ENCODE measurements around the gene SLC26A9.

DNA sequence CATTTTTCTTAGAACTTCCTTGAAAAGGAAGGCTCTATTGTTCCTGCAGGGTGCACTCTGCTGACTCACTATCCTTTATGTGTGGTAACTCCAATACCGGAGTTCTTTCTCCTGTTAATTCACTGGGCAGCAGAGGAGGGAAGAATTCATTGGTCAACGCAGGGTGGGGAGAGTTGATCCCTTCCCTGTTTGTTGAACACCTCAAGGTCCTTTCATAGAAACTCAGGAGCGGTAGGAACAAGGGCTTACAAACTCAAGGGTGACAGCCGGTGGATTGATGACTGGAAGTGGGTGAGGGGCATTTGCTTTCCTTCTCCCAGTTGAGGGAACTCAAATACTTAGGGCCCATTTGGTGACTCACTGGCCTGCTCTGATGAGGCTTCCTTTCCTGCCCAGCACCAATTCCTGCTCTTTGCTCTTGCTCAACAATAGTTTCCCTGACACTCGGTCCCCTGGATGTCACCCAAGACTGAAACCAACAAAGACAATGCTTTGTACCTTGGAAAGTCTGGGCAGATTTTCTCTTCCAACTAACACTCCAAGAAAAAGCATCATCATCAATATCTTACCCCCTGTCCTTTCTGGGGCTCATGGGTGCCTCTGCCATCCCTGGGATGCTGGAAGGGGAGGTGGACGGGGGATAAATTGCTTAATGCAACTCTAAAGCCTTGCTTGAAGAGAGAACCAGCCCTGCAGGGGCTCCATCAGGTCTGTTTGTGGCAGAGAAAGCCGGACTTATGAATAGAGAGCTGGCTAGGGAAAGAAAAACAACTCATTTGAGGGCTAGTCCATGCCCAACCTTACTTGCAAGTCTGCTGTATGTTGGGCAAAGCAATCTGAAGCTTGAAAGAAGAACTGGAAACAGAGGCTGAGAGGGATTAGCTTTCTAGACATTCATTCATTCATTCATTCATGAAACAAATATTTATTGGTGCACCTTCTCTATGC, 9.3 kb downstream of the SLC26A9 start:
- TF ChIP-seq CTCF (IDR thresholded peaks at IDR 0.05; ENCODE audit: borderline replicate concordance, extremely low read depth, low read length, poor library complexity, severe bottlenecking) (no peak), EZH2 (IDR thresholded peaks at IDR 0.05; ENCODE audit: borderline replicate concordance, low read depth, low read length, severe bottlenecking) (no peak)

Measured in DND-41 (cell line).